HCT116 (cell line): ENCODE data around the gene SIRT6. TPM values are rescaled to one million over a fixed set of nuclear protein-coding genes. Genes with fewer than 3 reads are reported as not detected.

Experiments
- ATAC-seq: fragments of 200-7000 bp; cut with Tn5 transposase; 2 replicates; pipeline ENCODE4 v1.9.1; 2020; ENCODE audit warnings: mild to moderate bottlenecking, moderate library complexity
- BruUV-seq: library from RNA; stranded (reverse); fragments of 400-500 nt; replicated peaks from 2 replicates; lab custom pipeline; 2021; lab: Mats Ljungman, UMichigan
- CTCF ChIA-PET: fragments of 300-600 bp; sonication (Branson Sonifier 250); formaldehyde crosslinking; loops from one replicate; lab custom pipeline; 2021; ENCODE audit warnings: antibody characterized with exemption; lab: Charles Lee
- POLR2A ChIA-PET: fragments of 300-600, 350-600 bp; sonication (Branson Sonifier 250); formaldehyde crosslinking; loops from one replicate; lab custom pipeline; 2021; ENCODE audit warnings: antibody characterized with exemption; lab: Charles Lee
- RAD21 ChIA-PET, 2 experiments: fragments of 300-600 bp; sonication (Branson Sonifier 250); formaldehyde crosslinking; loops; one replicate each; lab custom pipeline; 2023; ENCODE audit warnings: low total read pairs in 2 of 2; ENCODE audit not compliant: uncharacterized antibody in 2 of 2, unreplicated experiment in 2 of 2, low non-redundant PET in 1 of 2; lab: Charles Lee
- DNase-seq: peaks from one replicate; pipeline ENCODE4 v3.0.0-alpha.2; 2010; ENCODE audit warnings: low read depth, low spot score
- H2AFZ ChIP-seq: fragments of 200-600 bp; shearing (Covaris generic), sonication (generic); 2 replicates; pipeline ENCODE4 v1.6.1; 2017; ENCODE audit warnings: low read depth, mixed run types, mixed read lengths, antibody characterized with exemption, low read length; ENCODE audit not compliant: poor library complexity, severe bottlenecking
- H3K27ac ChIP-seq: 2 replicates; pipeline ENCODE4 v1.5.1; 2012; ENCODE audit warnings: low read depth, low read length
- H3K27me3 ChIP-seq: fragments of 200-600 bp; sonication (generic); 2 replicates; pipeline ENCODE4 v1.6.1; 2016; ENCODE audit warnings: mixed run types, low read length, mixed read lengths; ENCODE audit not compliant: insufficient read depth
- H3K36me3 ChIP-seq, 2 experiments: fragments of 200-500 bp in 1 of 2; fragments of 200-600 bp in 1 of 2; sonication (Bioruptor generic) in 1 of 2; sonication (generic) in 1 of 2; 2 replicates each; pipeline versions ENCODE4 v1.5.1 to v1.6.1; 2014 to 2016; ENCODE audit warnings: low read length in 2 of 2, inconsistent platforms in 1 of 2, mixed read lengths in 1 of 2, mixed run types in 1 of 2; ENCODE audit not compliant: insufficient read depth in 2 of 2, control insufficient read depth in 1 of 2
- H3K4me1 ChIP-seq, 2 experiments: fragments of 200-600 bp in 1 of 2; sonication (generic) in 1 of 2; 2 replicates each; pipeline versions ENCODE4 v1.5.1 to v1.6.1; 2012 to 2017; ENCODE audit warnings: low read length in 2 of 2, inconsistent platforms in 1 of 2, mild to moderate bottlenecking in 1 of 2, mixed read lengths in 1 of 2, mixed run types in 1 of 2, moderate library complexity in 1 of 2; ENCODE audit not compliant: insufficient read depth in 2 of 2, control insufficient read depth in 1 of 2
- H3K4me2 ChIP-seq: fragments of 200-600 bp; sonication (generic); 2 replicates; pipeline ENCODE4 v1.6.1; 2017; ENCODE audit warnings: mixed run types, low read length, mixed read lengths
- H3K4me3 ChIP-seq, 2 experiments: fragments of 200-600 bp in 1 of 2; sonication (generic) in 1 of 2; replicated peaks in 1 of 2; 2 replicates each; pipeline ENCODE4 v1.5.1; 2011 to 2016; ENCODE audit warnings: low read length in 2 of 2, control low read depth in 1 of 2, low read depth in 1 of 2, mild to moderate bottlenecking in 1 of 2, mixed read lengths in 1 of 2, mixed run types in 1 of 2
- H3K79me2 ChIP-seq: fragments of 200-600 bp; sonication (generic); 2 replicates; pipeline ENCODE4 v1.6.1; 2017; ENCODE audit warnings: mild to moderate bottlenecking, mixed run types, low read length, moderate library complexity, mixed read lengths; ENCODE audit not compliant: insufficient read depth
- H3K9ac ChIP-seq: fragments of 200-600 bp; sonication (generic); 2 replicates; pipeline ENCODE4 v1.6.1; 2016; ENCODE audit warnings: low read length, mixed read lengths
- H3K9me2 ChIP-seq: fragments of 200-600 bp; sonication (generic), shearing (Covaris generic); 2 replicates; pipeline ENCODE4 v1.6.1; 2017; ENCODE audit warnings: mixed run types, mild to moderate bottlenecking, moderate library complexity; ENCODE audit not compliant: insufficient read depth
- H3K9me3 ChIP-seq, 2 experiments: fragments of 200-500 bp in 1 of 2; fragments of 200-600 bp in 1 of 2; sonication (Bioruptor generic) in 1 of 2; sonication (generic) in 1 of 2; 2 replicates each; pipeline ENCODE4 v1.6.1; 2014 to 2017; ENCODE audit warnings: low read length in 2 of 2, mixed read lengths in 2 of 2, inconsistent platforms in 1 of 2, low read depth in 1 of 2, mild to moderate bottlenecking in 1 of 2, mixed run types in 1 of 2, moderate library complexity in 1 of 2; ENCODE audit not compliant: control insufficient read depth in 1 of 2, insufficient read depth in 1 of 2
- H4K20me1 ChIP-seq: fragments of 200-600 bp; sonication (generic), shearing (Covaris generic); 2 replicates; pipeline ENCODE4 v1.6.1; 2017; ENCODE audit warnings: mixed run types, mild to moderate bottlenecking, moderate library complexity; ENCODE audit not compliant: insufficient read depth
- ATF3 ChIP-seq: IDR thresholded peaks from 2 replicates; pipeline ENCODE4 v1.6.1; 2012
- CBX3 ChIP-seq: IDR thresholded peaks from 2 replicates; pipeline ENCODE4 v1.6.1; 2012; ENCODE audit warnings: low read depth
- CTCF ChIP-seq, 3 experiments: fragments of 200-600 bp in 1 of 3; sonication (generic) in 1 of 3; IDR thresholded peaks in 2 of 3; conservative IDR thresholded peaks in 1 of 3; 2 replicates each; pipeline ENCODE4 v1.5.1; 2012 to 2017; ENCODE audit warnings: low read depth in 2 of 3, low read length in 2 of 3, antibody characterized with exemption in 1 of 3, borderline replicate concordance in 1 of 3, control low read depth in 1 of 3, mild to moderate bottlenecking in 1 of 3, mixed read lengths in 1 of 3, mixed run types in 1 of 3, moderate library complexity in 1 of 3; ENCODE audit not compliant: insufficient read depth in 1 of 3
- EZH2 ChIP-seq: fragments of 200-600 bp; sonication (generic); IDR thresholded peaks from 2 replicates; pipeline ENCODE4 v1.6.1; 2017; ENCODE audit warnings: antibody characterized with exemption, mixed run types
- EZH2phosphoT487 ChIP-seq: fragments of 200-600 bp; IDR thresholded peaks from 2 replicates; pipeline ENCODE4 v1.6.1; 2018; ENCODE audit warnings: antibody characterized with exemption, borderline replicate concordance
- FOSL1 ChIP-seq: IDR thresholded peaks from 2 replicates; pipeline ENCODE4 v1.6.1; 2012; ENCODE audit warnings: low read depth
- POLR2A ChIP-seq: IDR thresholded peaks from 2 replicates; pipeline ENCODE4 v1.7.0; 2011; ENCODE audit warnings: borderline replicate concordance; ENCODE audit not compliant: insufficient read depth, insufficient read length; ENCODE audit errors: extremely low read depth
- POLR2AphosphoS5 ChIP-seq: IDR thresholded peaks from 2 replicates; pipeline ENCODE4 v1.6.1; 2011; ENCODE audit warnings: mild to moderate bottlenecking, low read depth, low read length, moderate library complexity
- REST ChIP-seq: IDR thresholded peaks from 2 replicates; pipeline ENCODE4 v1.6.1; 2012; ENCODE audit warnings: low read depth
- SP1 ChIP-seq: IDR thresholded peaks from 2 replicates; pipeline ENCODE4 v1.6.1; 2012; ENCODE audit warnings: low read depth
- SRF ChIP-seq: IDR thresholded peaks from 2 replicates; pipeline ENCODE4 v1.6.1; 2012; ENCODE audit warnings: low read depth
- TCF7L2 ChIP-seq: IDR thresholded peaks from 2 replicates; pipeline ENCODE4 v1.7.0; 2011; ENCODE audit warnings: borderline replicate concordance, inconsistent platforms; ENCODE audit not compliant: insufficient read depth, insufficient read length; ENCODE audit errors: extremely low read depth
- YY1 ChIP-seq: IDR thresholded peaks from 2 replicates; pipeline ENCODE4 v1.6.1; 2011; ENCODE audit warnings: low read length, low read depth, moderate library complexity, mild to moderate bottlenecking; ENCODE audit not compliant: insufficient replicate concordance; ENCODE audit errors: extremely low read depth
- intact Hi-C: fragments of 100-400 bp; cut with micrococcal nuclease; formaldehyde crosslinking; loops from 2 replicates; pipeline ENCODE4 v1.10.0; 2022
- total RNA-seq: library from RNA; stranded (reverse); gene quantifications from one replicate; pipeline ENCODE4 v1.2.1, GENCODE V29; 2021; ENCODE audit not compliant: unreplicated experiment
- TF ChIP-seq, protein P1 (sequence below): IDR thresholded peaks from 2 replicates; pipeline ENCODE4 v1.6.1; 2012

Gene SIRT6
- total RNA-seq, 1 experiment from 2014 or later = 36.3 TPM

- ChIA-PET POLR2A (no interaction called here), RAD21 (no interaction called here)
- BruUV-seq = no TSS peak
- Histone ChIP-seq H3K9ac (no peak overlapping the region), H3K9me2 (no peaks in the 10 kb centered on the region), H3K79me2 (no peaks in the 10 kb centered on the region), H3K27me3 (no peaks in the 10 kb centered on the region), H3K4me2 (peak overlapping the region; percentile 50), H3K36me3 (no peaks in the 10 kb centered on the region)
- intact Hi-C loops = no loop called here
- ATAC-seq = no peak
- no peak for TF ChIP-seq CTCF (IDR thresholded peaks at IDR 0.05 in 2 of 3, conservative IDR thresholded peaks at IDR 0.05 in 1 of 3; ENCODE audit: borderline replicate concordance in 1 of 3, insufficient read depth in 1 of 3, low read depth in 2 of 3, low read length in 2 of 3)
- TF ChIP-seq, protein P1, sequence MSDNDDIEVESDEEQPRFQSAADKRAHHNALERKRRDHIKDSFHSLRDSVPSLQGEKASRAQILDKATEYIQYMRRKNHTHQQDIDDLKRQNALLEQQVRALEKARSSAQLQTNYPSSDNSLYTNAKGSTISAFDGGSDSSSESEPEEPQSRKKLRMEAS = no peak
- no peak for TF ChIP-seq ATF3
- TF ChIP-seq CBX3 = no peak
- TF ChIP-seq EZH2 = no peak
- TF ChIP-seq REST = no peak
- TF ChIP-seq TCF7L2 = no peak
- TF ChIP-seq SP1 = no peak
- no peak for TF ChIP-seq POLR2AphosphoS5
- no peak for TF ChIP-seq FOSL1
- no peak for TF ChIP-seq POLR2A
- TF ChIP-seq SRF = no peak
- TF ChIP-seq EZH2phosphoT487 = no peak
- no peak for TF ChIP-seq YY1
- TF ChIP-seq, all 23 proteins: peak for 0
- CTCF ChIA-PET = no interaction called here
- Histone ChIP-seq H3K27ac (no peak overlapping the region), H3K9me3 (no peaks in the 10 kb centered on the region), H3K4me1 (peaks cover 7 to 25% of the 10 kb centered on the region in 2 experiments; a peak in 3 of 4 replicates), H2AFZ (no peak overlapping the region), H4K20me1 (no peaks in the 10 kb centered on the region), H3K4me3 (no peak overlapping the region)
- no peak for DNase-seq
Measured at GRCh38 chr19:4228765-4229178, 46.4 kb upstream of the SIRT6 start.
